H4 (cell line): Measurements from ENCODE around the gene ROM1. TPM values are rescaled to one million over a fixed set of nuclear protein-coding genes. Genes with fewer than 3 reads are reported as not detected.
"Not testable (repeated sequence)": the region's sequence is repeated elsewhere in the genome, so short reads cannot be mapped to it uniquely, and the experiment has no call there.

Experiments
- DNase-seq: peaks from one replicate; pipeline ENCODE4 v3.0.0-alpha.2; 2015; ENCODE audit warnings: low spot score
- total RNA-seq: library from RNA; depleted of rRNA; stranded (reverse); fragments of >200 nt; shearing (Covaris generic); gene quantifications from 2 replicates; pipeline ENCODE4 v1.2.3, GENCODE V29; 2014

The ROM1 gene
- total RNA-seq, 1 experiment from 2014 or later: 4.2 TPM

DNA sequence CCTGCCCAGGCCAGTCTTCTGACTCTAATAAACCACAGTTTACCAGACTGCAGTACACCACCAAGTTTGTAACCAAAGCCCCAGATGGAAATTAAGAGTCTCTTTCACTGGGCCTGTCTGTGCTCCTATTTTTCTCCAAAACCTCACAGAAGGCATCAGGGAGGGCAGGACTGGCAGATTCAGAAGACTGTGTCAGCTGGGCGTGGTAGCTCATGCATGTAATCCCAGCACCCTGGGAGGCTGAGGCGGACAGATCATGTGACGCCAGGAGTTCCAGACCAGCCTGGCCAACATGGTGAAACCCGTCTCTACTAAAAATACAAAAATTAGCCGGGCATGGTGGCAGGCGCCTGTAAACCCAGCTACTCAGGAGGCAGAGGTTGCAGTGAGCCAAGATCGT, 27.7 kb upstream of the ROM1 start:
- DNase-seq: not testable (repeated sequence)

GRCh38 chr11:62588966-62589637, 24.0 kb upstream of the ROM1 start:
- no peak for DNase-seq

DNA sequence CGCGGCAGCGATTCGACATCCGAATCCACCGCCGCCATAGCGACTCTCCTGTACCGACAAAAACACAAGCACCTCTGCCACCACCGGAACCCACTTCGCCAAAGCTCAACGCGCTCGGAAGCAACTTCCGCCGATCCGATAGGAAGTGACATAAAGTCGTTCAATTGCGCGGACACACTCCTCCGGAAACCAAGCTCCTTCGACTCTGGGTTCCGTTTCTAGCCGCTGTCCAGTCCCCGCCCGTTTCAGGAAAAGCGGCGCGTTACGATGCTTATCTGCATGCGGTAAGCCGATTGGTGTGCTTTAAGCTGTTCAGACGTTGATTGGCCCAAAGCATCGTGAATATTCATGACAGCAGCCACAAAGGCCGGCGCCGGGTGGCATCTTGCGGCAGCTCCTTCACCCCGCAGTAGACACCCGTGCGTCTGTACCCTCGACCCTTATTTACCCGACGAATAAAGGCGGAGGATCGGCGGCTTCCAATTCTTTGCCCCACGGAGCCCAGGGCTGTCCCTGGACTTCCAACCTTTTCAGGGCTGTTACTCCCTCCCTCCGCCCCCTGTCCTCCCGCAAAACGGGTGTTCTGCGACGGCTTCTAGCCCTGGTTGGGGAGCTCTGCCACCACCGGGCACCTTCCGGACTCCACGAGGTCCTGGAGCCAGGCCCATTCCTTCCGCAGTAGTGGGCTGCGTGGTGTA, 21.5 kb upstream of the ROM1 start, which contains the start of gene TUT1:
Gene TUT1 (minus strand): TSS at position 76 of the 698 bp plus-strand sequence. CDS start 38 bp downstream, at position 38.
- peak; percentile 99 for DNase-seq

- DNase-seq: no peak
Measured at GRCh38 chr11:62592146-62592815, 20.8 kb upstream of the ROM1 start.

GRCh38 chr11:62592989-62593421, 20.1 kb upstream of the ROM1 start:
- DNase-seq: no peak

DNA sequence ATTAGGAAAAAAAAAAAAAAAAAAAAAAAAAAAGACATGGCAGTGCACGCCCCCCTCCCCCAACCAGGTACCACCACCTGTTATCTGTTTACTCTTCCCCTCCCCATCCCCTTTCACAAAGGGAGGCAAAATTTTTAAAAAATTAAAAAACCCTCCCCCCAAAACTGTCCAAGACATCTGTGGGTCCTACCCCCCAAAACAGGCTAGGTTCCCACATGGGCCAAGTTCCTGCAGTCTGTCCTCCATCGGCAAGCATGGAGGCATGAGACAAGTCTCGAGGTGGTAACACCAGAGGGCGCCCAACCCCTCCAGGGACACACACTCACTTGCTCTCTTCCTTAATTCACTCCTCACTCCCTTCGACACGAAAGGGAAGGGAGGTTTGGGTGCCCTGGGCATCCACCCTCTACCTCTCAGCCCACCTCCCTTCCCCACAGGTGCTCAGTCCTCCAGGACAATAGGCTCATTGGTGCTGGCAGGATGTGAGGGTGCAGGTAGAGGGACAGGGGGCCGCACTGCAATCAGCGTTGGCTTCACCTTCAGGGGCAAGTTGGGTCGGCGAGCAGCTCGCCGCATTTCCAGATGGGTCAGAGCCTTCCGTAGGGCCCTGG, 19.5 kb upstream of the ROM1 start:
- peak; percentile 67 for DNase-seq

DNA sequence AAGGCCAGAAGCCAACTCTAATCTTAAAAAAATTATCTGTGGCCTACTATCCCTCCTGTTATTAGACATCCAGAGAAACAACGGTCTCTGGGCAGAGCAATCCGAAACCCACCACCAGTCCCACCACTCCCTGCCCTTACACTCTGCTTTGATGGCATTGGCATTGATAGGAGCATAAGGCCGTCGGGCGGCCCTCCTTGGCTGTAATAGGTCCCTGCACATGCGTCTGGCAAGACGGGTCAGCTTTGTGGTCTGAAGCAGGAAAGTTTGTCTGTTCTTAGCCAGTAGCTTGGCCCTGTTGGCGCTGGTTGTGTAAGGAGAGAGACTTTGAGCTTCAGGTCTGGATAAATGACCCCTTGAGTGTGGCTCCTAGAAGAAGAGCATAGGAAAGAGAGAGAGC, 17.9 kb upstream of the ROM1 start:
- no peak for DNase-seq

- peak; percentile 98 for DNase-seq
Measured at GRCh38 chr11:62599069-62599696, 13.9 kb upstream of the ROM1 start.

- DNase-seq: no peak
Measured at GRCh38 chr11:62599901-62600300, 13.2 kb upstream of the ROM1 start.

DNA sequence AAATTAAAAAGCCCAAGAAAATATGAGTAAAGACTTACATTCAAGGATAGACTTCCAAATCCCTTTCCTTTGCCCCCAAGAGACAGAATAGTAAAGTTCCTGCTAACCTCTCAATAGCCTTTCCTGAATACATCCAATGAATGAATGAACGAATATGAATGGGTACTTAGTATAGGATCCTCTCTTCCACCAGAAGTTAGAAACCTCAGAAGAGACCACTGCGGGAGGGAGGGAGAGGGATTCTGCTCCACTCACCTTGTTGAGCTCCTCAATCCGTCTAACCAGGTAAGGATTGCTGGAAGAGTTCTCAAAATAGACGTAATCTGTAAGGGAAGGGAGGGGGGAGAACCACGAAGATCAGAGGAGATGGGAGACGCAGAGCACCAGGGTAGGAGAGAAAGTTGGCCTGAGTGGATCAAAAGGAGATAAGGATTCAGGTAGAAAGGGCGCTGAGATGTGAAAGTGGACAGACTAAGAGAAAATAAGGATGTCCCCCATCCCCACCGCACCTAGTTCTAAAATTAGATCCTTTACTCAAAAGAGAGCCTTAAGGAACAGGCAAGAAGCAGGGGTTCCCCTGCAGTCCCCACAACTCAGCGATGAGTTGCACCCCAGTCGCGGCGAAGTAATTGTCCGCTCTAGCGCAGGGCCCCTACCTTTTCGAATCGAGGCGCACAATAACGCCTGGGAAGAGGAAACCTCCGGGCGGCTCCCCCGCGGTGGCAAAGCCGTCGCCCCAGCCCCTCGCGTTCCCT, 12.5 kb upstream of the ROM1 start:
- DNase-seq: no peak

DNA sequence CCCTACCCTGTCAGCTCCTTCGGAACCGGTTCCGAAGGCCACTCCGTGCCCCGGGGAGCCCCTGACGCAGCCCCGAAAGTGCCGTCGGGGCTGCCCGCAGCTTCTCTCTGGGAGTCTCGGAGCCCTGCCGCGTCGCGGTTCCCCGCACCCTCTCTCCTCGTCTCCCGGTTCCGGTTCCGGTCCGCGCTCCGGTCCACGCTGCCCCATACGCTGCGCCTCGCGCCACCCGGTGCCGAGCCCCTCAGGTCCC, 12.0 kb upstream of the ROM1 start:
- DNase-seq: no peak

- DNase-seq: peak; percentile 95
Measured at GRCh38 chr11:62601372-62602140, 11.5 kb upstream of the ROM1 start, which contains the start of gene MTA2. Gene MTA2 (minus strand): TSS chr11:62601865. CDS start chr11:62601450, 415 bp downstream.

DNA sequence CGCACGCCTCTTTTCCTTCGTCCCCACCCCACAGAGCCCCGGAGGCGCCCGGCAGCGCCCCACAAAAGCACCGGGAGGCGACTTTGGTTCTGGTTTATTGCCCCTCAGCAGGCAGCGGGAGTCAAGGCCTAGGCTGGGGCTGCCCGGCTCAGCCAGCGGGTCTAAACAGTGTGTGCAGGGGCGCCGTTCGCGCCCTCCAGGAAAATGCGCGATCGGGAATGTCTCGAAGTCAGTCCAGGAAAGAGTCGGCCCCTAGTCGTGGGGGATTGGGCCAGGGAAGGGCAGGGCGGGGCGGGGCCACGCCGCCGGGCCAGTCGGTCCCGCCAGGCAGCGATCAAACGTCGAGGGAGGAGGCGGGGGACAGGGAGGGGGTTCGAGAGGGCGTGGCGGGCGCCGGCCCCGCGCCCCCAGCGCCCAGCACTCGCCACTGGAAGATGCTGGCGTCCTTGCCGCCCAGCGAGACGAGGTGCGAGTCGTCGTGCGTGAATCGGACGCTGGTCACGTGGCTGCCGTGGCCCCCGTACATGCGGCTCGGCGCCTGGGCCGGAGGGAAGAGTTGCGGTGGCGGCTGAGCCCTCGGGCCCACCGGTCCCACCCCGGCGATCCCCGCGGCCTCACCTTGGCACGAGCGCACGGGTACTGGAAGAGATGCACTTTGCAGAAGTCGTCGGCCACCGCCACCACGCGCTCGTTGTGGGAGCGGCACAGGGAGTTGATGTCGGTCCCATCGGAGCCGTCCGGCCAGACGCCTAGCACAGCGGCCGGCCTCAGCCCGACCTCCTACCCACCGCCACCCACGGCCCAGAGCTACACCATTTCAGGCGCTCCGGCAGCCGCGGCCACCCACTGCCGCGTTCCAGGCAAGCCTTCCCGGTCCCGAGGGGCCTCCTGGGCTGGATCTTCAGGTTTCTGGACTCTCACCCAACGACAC, 10.7 kb upstream of the ROM1 start:
- DNase-seq: no peak

DNA sequence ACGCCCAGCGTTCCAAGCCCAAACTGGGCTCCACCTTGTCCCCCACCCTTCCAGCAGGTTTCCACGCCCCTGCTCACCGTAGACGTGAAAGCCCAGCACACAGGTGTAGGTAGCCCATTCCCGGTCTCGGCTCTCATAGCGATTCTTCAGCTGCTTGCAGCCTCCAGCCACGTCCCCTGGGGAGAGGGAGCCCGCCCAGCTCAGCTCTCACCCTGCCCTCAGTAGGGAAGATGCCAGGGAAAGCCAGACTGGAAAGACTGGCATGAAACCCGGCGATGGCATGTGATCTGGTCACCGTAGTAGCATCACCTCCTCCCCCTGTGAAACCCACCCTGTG, 10.0 kb upstream of the ROM1 start:
- no peak for DNase-seq

DNA sequence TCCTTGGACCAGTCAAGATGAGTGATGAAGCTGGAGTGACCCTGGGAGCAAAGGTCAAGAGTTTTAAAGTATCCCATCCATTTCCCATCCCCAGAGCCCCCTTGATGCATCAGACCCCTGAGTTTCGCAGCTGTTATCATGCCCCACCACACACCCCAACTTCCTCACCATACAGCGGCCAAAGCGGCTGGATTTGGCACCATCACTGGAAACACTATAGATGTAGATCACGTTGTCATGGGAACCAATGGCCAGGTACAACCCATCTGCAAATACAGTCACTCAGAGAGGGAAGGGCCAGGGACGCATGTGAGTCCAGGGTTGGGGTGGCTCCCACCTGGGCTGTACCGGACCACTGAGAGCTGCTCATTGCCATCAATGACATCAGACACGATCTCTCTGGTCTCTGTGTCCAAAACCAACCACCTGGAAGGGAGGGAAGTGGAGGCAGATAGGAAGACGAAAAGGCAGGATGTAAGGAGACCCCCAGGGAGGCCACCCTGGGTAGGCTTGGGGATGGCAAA, 9.2 kb upstream of the ROM1 start:
- no peak for DNase-seq

DNA sequence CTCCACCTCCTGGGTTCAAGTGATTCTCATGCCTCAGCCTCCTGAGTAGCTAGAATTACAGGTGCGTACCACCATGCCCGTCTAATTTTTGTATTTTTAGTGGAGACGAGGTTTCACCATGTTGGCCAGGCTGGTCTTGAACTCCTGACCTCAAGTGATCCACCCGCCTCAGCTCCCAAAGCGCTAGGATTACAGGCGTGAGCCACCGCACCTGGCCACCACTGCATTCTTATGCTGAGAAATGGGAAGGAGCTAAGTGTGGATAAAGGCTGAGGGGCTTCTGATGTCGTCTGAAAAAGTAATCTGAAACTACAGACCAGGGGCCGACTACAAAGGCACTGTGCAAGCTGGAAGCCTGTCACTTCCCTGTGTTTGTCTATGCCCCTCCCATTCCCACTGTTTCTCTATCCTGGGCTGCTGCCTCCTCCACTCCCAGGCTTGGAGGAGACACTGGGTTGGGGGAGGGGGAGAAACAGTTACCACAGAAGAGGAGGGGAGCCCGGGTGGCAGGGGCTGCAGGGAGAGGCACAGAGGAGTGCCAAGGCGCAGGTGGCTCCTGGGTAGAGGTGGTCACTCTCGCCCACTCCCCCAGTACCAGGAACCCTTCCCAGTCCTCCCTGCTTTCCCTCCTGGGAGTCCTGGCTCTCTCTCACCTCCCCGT, 8.5 kb upstream of the ROM1 start:
- DNase-seq: no peak

DNA sequence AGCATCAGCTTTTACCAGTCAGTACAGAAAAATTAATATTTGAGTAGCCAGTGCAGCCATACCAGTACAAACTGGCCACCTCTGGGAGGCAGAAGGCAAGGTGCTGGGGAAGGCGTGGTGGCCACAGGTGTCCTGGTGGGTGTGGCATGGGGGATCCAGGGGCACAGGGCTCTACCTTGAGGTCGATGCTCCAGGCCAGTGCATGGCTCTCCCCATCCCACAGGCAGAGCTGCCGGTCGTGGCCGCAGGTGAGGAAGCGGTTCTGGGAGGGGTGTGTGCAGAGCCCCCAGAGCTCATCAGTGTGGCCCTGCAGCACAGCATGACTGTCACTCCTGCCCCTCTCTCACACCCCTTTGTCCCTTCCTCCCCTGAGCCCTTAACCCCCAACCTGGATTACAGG, 7.6 kb upstream of the ROM1 start:
- DNase-seq: no peak

DNA sequence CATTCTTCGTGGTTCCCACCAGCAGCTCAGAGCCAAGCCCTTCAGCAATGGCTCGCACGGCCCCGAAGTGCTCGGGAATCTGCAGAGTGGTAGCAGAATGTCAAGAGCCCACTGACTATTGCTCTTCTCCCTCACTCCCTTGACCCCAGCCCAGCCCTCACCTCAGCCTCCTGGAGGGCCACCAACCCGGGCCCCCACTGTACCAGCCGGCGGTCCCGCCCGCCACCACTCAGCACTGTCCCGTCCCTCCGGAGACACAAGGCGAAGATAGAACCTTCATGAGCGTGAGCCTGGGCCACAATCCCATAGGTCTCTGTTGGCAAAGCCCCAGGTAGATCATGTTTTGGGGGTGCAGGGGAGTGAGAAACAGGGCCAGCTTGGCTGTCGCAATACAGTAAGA, 7.2 kb upstream of the ROM1 start:
- no peak for DNase-seq

DNA sequence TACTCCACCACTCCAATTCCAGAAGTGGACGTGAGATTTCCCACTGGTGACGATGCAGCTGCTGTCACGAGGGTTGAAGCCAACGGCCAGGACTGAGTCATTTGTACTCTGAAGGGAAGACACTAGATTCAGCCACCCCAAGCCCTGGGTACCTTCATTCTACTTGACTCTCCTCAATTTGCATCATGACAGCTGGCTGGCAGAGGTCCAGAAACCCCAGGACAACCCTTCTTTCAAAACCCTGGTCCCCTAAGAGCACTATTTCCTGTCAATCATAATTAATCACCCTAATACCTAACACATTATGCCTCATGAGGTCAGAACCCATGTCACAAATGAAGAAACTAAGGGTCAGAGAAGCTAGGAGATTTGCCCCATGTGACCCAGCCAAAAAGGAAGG, 5.3 kb upstream of the ROM1 start:
- DNase-seq: no peak
